T-helper 17 cell (primary cell): Measurements from ENCODE around the gene PID1. TPM values are rescaled to one million over a fixed set of nuclear protein-coding genes. Genes with fewer than 3 reads are reported as not detected.

Experiments
- ATAC-seq: fragments of 150-1000 bp; cut with Tn5 transposase; 2 replicates; pipeline ENCODE4 v1.10.0; 2021; ENCODE audit warnings: mild to moderate bottlenecking, moderate library complexity
- DNase-seq, 3 donors: peaks; one replicate each; pipeline versions ENCODE4 v3.0.0 to v3.0.0-alpha.2; 2020 to 2021
- H3K9me3 ChIP-seq: one replicate; pipeline ENCODE4 v1.7.0; 2013; ENCODE audit warnings: low read length, mild to moderate bottlenecking; ENCODE audit not compliant: control insufficient read depth, poor library complexity, severe bottlenecking
- H3K27ac Mint-ChIP-seq: one replicate; pipeline ENCODE4 v1.8.0; 2022; ENCODE audit warnings: mild to moderate bottlenecking, moderate library complexity, mixed read lengths
- H3K27me3 Mint-ChIP-seq: one replicate; pipeline ENCODE4 v1.8.0; 2022; ENCODE audit warnings: mixed read lengths
- H3K36me3 Mint-ChIP-seq: one replicate; pipeline ENCODE4 v1.8.0; 2022; ENCODE audit warnings: low read depth, mixed read lengths
- H3K4me1 Mint-ChIP-seq: one replicate; pipeline ENCODE4 v1.8.0; 2022; ENCODE audit warnings: mild to moderate bottlenecking, mixed read lengths
- H3K4me3 Mint-ChIP-seq: one replicate; pipeline ENCODE4 v1.8.0; 2022; ENCODE audit warnings: mild to moderate bottlenecking, moderate library complexity, mixed read lengths
- total RNA-seq, 4 donors: library from RNA in 2 of 4; stranded (reverse) in 2 of 4; gene quantifications; one replicate each; pipeline ENCODE4 v1.2.3 and lab custom pipeline; 2022 to 2026

Gene PID1
- total RNA-seq, 2 donors from 2014 or later = 0.60 to 0.82 TPM

- no peaks in the 10 kb centered on the region for H3K36me3 Mint-ChIP-seq
- H3K27me3 Mint-ChIP-seq = no peaks in the 10 kb centered on the region
- no peaks in the 10 kb centered on the region for H3K4me1 Mint-ChIP-seq
- ATAC-seq (no peak), DNase-seq (no peak)
- H3K9me3 ChIP-seq = peaks cover 3% of the 10 kb centered on the region
- no peak overlapping the region for H3K27ac Mint-ChIP-seq
- H3K4me3 Mint-ChIP-seq = no peak overlapping the region
Measured at GRCh38 chr2:229051798-229052197, 219.3 kb downstream of the PID1 start.

GRCh38 chr2:229050133-229050532, 221.0 kb downstream of the PID1 start:
- peaks cover 3% of the 10 kb centered on the region for H3K9me3 ChIP-seq
- DNase-seq (no peak), ATAC-seq (no peak)
- H3K27me3 Mint-ChIP-seq = no peaks in the 10 kb centered on the region
- H3K27ac Mint-ChIP-seq = no peak overlapping the region
- H3K36me3 Mint-ChIP-seq = no peaks in the 10 kb centered on the region
- no peaks in the 10 kb centered on the region for H3K4me1 Mint-ChIP-seq
- H3K4me3 Mint-ChIP-seq = no peak overlapping the region

- ATAC-seq = no peak
- Mint-ChIP-seq H3K27me3 (no peaks in the 10 kb centered on the region), H3K36me3 (no peaks in the 10 kb centered on the region), H3K4me3 (no peak overlapping the region), H3K27ac (no peak overlapping the region), H3K4me1 (no peaks in the 10 kb centered on the region)
- peaks cover 3% of the 10 kb centered on the region for H3K9me3 ChIP-seq
- DNase-seq = no peak
Measured at GRCh38 chr2:229048134-229048533, 223.0 kb downstream of the PID1 start.

DNA sequence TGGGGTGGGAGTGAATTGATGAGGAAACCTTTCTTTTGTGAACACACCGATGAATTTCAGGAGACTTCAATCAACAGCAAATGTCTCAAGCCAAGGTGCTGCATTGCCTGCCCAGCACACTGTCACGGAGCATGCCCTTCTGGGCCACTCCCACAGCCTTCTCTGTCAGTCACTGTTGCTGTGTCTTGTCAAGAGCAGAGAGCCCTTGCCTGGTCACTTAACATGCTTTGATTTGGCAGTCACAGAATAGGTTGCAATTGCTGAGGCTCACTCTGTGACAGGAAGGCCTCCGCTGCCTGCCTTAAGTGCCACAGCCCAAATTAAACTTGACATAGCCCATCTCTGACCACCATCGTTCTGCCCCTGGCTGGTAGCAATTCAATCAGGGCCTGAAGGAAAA, 225.4 kb downstream of the PID1 start:
- no peaks in the 10 kb centered on the region for H3K27me3 Mint-ChIP-seq
- no peak overlapping the region for H3K4me3 Mint-ChIP-seq
- no peaks in the 10 kb centered on the region for H3K36me3 Mint-ChIP-seq
- H3K27ac Mint-ChIP-seq = no peak overlapping the region
- DNase-seq (no peak), ATAC-seq (no peak)
- peaks cover 3% of the 10 kb centered on the region for H3K9me3 ChIP-seq
- H3K4me1 Mint-ChIP-seq = no peaks in the 10 kb centered on the region

DNA sequence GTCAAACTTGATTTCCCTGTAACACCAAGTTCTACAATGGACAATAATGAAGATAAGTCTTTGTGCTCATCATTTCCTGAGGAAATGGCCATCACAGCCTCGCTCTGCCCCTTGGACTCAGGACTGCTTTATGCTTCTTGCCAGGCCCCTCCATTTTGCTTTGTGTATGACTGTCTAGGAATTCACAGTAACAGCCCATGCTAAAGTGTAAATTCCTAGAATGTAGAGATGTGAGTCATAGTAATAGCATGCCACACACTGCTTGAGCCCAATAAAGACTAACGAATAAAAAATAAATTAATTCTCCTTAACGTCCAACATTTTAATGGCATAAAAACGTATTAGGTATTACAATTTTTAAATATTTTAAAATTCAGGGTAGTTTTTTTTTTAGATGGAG, 226.5 kb downstream of the PID1 start:
- no peaks in the 10 kb centered on the region for H3K27me3 Mint-ChIP-seq

GRCh38 chr2:229043681-229044080, 227.4 kb downstream of the PID1 start:
- Mint-ChIP-seq H3K4me3 (no peak overlapping the region), H3K4me1 (no peaks in the 10 kb centered on the region), H3K36me3 (no peaks in the 10 kb centered on the region), H3K27ac (no peak overlapping the region), H3K27me3 (no peaks in the 10 kb centered on the region)
- H3K9me3 ChIP-seq = peaks cover 3% of the 10 kb centered on the region
- DNase-seq (no peak), ATAC-seq (no peak)

More for the DNA sequence above, 226.5 kb downstream of the PID1 start:
- Mint-ChIP-seq H3K36me3 (no peaks in the 10 kb centered on the region), H3K4me1 (no peaks in the 10 kb centered on the region), H3K4me3 (no peak overlapping the region), H3K27ac (no peak overlapping the region)
- peaks cover 3% of the 10 kb centered on the region for H3K9me3 ChIP-seq
- ATAC-seq (no peak), DNase-seq (no peak)

DNA sequence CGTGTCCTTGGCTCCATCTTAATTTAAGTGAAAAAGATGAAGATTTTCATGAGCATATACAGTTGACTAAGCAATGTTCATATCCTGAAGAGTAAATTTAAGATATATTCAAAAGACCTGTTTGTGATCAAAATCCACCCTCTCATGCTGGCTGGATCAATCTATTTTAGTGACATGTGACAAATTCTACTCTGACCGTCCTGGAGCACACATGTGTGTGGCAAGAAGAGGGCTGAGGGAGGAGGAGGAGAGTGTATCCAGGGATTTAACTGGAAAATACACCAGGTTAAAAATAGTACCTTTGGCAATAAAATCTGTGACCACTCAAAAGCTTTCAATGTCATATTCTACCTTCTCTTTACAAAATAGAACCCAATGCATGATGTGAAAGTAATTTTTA, 228.7 kb downstream of the PID1 start:
- H3K27ac Mint-ChIP-seq = no peak overlapping the region
- DNase-seq (no peak), ATAC-seq (no peak)
- no peaks in the 10 kb centered on the region for H3K27me3 Mint-ChIP-seq
- no peaks in the 10 kb centered on the region for H3K9me3 ChIP-seq
- no peak overlapping the region for H3K4me3 Mint-ChIP-seq
- H3K4me1 Mint-ChIP-seq = no peaks in the 10 kb centered on the region
- H3K36me3 Mint-ChIP-seq = no peaks in the 10 kb centered on the region

DNA sequence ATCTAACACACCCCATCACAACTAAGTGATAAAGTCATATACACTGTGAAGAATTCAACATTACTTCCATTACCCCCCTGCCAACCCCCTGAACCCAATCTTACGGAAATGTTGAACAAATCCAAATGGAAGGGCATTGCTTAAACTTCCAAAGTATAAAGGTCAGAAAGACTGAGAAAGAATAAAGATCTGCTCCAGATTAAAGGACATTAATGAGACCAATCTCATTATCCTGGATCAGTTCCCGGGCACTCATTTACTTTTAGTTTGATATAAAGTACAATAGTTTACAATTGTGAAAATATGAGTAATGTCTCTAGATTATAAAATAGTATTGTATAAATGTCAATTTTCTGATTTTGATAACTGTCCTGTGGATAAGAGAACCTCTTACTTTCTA, 229.4 kb downstream of the PID1 start:
- Mint-ChIP-seq H3K4me3 (no peak overlapping the region), H3K27me3 (no peaks in the 10 kb centered on the region), H3K27ac (no peak overlapping the region), H3K36me3 (no peaks in the 10 kb centered on the region), H3K4me1 (no peaks in the 10 kb centered on the region)
- no peak for ATAC-seq
- H3K9me3 ChIP-seq = no peaks in the 10 kb centered on the region
- DNase-seq = no peak

- H3K27ac Mint-ChIP-seq = no peak overlapping the region
- H3K4me3 Mint-ChIP-seq = no peak overlapping the region
- H3K27me3 Mint-ChIP-seq = no peaks in the 10 kb centered on the region
- no peak for ATAC-seq
- no peaks in the 10 kb centered on the region for H3K9me3 ChIP-seq
- H3K4me1 Mint-ChIP-seq = no peaks in the 10 kb centered on the region
- H3K36me3 Mint-ChIP-seq = no peaks in the 10 kb centered on the region
- DNase-seq = no peak
Measured at GRCh38 chr2:229037621-229038020, 233.5 kb downstream of the PID1 start.

DNA sequence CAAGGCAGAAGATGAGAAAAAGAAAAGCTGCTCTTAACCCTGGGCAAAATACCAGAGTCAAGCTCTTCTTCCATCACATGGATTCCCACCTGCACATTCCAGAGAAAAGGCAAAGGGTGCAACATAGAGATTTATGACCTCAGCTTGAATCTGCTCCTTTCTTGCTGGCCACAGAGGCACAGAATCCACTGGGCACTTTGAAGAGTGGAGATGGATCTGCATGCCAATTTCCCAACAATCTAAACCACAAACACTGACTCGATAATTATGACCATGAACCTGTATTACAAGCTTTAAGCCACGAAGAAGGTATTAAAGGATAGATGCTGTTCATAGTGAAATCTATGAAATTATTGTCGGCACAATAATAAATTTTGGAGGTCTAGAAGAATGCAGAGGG, 237.3 kb downstream of the PID1 start:
- no peak overlapping the region for H3K27ac Mint-ChIP-seq
- no peaks in the 10 kb centered on the region for H3K4me1 Mint-ChIP-seq
- no peaks in the 10 kb centered on the region for H3K27me3 Mint-ChIP-seq
- DNase-seq = no peak
- H3K9me3 ChIP-seq = no peaks in the 10 kb centered on the region
- no peak overlapping the region for H3K4me3 Mint-ChIP-seq
- ATAC-seq = no peak
- H3K36me3 Mint-ChIP-seq = no peaks in the 10 kb centered on the region

GRCh38 chr2:229032608-229033234, 238.4 kb downstream of the PID1 start:
- Mint-ChIP-seq H3K4me3 (no peak overlapping the region), H3K27me3 (no peaks in the 10 kb centered on the region)

GRCh38 chr2:229027353-229028105, 243.6 kb downstream of the PID1 start:
- Mint-ChIP-seq H3K4me3 (no peak overlapping the region), H3K27ac (no peak overlapping the region), H3K27me3 (no peaks in the 10 kb centered on the region), H3K36me3 (no peaks in the 10 kb centered on the region), H3K4me1 (no peaks in the 10 kb centered on the region)
- no peak for ATAC-seq
- H3K9me3 ChIP-seq = peaks cover 3% of the 10 kb centered on the region
- DNase-seq = no peak

More at GRCh38 chr2:229032608-229033234, 238.4 kb downstream of the PID1 start:
- Mint-ChIP-seq H3K36me3 (no peaks in the 10 kb centered on the region), H3K27ac (no peak overlapping the region), H3K4me1 (no peaks in the 10 kb centered on the region)
- ATAC-seq (no peak), DNase-seq (no peak)
- peaks cover 3% of the 10 kb centered on the region for H3K9me3 ChIP-seq

DNA sequence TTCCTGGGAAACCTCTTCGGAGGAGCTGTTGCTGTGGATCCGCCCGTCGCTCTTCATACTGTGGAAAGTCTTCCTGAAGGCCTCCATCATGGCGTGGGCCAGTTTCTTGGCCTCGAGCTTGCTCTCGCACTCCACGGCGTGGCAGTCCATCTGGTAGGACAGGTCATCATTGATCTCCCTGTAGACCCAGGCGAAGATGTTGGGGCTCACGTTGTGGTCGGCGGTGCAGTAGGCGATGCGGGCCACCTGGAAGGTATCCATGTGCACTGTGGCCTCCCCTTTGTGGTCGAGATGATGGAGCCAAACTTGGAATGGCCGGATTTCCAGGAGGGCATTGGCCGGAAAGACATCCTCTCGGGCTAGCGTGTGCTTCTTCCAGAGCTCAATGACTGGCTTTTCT, 245.4 kb downstream of the PID1 start:
- ATAC-seq (no peak), DNase-seq (no peak)
- Mint-ChIP-seq H3K27me3 (no peaks in the 10 kb centered on the region), H3K27ac (no peak overlapping the region), H3K4me3 (no peak overlapping the region), H3K4me1 (no peaks in the 10 kb centered on the region), H3K36me3 (no peaks in the 10 kb centered on the region)
- peaks cover 3% of the 10 kb centered on the region for H3K9me3 ChIP-seq

GRCh38 chr2:229022652-229023051, 248.4 kb downstream of the PID1 start:
- DNase-seq = no peak
- Mint-ChIP-seq H3K27ac (no peak overlapping the region), H3K36me3 (no peaks in the 10 kb centered on the region), H3K4me3 (no peak overlapping the region), H3K4me1 (no peaks in the 10 kb centered on the region), H3K27me3 (no peaks in the 10 kb centered on the region)
- ATAC-seq = no peak
- H3K9me3 ChIP-seq = peaks cover 3% of the 10 kb centered on the region
